HG03066 (cell line): ENCODE data around the gene DBP.

Experiments used
- ATAC-seq: cut with Tn5 transposase; IDR thresholded peaks from one replicate; pipeline ENCODE4 v1.9.1; 2021; ENCODE audit warnings: low read depth; ENCODE audit not compliant: unreplicated experiment

DBP gene

GRCh38 chr19:48614436-48615230 lies 22.5 kb downstream of the DBP start, which contains the start of gene FAM83E:
Gene FAM83E (minus strand): TSS chr19:48615076. CDS start chr19:48613372, 1,704 bp downstream.
- ATAC-seq, result no peak

GRCh38 chr19:48613852-48614435 lies 23.2 kb downstream of the DBP start:
- no peak for ATAC-seq

DNA sequence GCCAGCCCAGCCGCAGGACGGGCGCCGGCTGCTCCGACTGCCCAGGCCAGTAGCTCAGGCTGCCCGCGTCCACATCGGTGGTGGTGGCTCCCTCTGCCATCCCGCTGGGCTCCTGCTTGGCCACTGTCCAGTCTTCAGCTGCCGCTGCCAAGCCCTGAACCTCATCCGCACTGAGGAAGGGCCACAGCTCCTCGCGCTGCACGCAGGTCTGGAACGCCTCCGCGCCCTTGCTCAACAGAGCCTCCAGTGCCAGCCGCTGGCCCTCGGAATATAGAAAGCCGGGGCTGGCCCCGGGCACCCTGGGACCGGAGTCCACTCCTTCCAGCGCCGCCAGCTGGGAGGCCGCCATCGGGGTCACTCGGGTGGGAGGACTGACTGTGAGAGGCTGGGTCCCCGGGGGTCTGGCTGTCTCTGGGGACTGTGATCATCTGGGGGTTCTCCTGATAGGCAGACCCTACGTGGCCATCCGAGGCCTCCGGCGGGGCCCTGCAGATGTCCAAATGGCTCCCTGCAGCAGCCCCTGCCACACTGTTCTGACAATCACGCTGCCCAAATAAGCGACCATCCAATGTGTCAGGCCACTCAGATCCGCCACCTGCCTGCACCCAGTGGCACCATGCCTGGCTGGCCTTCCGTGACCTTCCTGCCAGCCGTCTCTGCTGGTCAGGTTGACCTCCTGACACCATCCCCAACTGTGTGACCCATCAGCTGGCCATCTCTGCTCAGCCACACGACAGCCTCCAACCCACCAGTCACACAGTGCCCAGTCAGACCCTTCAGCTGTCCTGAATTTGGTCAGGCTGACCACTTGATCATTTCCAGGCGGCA lies 23.9 kb downstream of the DBP start:
- no peak for ATAC-seq

DNA sequence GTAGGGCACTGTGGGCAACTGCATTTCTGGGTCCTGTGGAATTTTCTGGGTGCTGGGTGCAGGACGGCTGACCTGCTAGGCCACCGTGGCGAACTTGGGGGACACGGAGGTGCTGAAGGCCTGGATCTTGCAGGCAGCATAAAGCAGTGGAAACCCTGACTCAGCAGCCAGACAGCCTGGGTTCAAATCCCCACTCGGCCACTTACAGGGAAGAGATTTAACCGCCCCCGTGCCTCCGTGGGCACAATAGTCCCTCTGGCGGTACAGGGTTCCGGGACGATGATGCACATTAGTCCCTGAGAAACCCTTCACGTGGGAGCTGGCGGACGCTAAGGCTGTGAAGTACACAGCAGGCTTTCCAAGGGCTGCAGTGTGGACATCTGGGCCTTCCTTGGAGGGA lies 25.3 kb downstream of the DBP start:
- no peak for ATAC-seq

GRCh38 chr19:48609571-48610108 lies 27.5 kb downstream of the DBP start:
- no peak for ATAC-seq

DNA sequence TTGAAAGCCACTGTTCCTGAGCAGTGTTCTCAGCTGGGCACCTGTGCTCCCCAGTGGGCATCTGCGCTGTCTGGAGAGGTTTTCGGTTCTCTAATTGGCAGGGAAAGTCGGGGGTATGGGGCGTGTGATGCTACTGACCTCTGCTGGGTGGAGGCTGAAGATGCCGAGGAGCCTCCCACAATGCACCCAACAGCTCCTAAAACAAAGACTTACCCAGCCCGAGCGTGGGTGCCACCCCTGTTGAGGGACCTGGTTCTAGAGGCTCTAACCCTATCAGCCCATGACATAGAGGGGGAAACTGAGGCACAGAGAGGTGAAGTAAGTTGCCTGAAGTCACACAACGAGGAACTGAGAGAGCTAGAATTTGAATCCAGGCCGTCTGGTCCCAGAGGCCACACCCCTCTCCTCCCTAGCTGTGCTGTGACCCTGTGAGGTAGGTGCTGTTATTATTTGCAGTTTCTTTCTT lies 28.3 kb downstream of the DBP start:
- no peak for ATAC-seq

GRCh38 chr19:48607359-48607755 lies 29.8 kb downstream of the DBP start:
- no peak for ATAC-seq

DNA sequence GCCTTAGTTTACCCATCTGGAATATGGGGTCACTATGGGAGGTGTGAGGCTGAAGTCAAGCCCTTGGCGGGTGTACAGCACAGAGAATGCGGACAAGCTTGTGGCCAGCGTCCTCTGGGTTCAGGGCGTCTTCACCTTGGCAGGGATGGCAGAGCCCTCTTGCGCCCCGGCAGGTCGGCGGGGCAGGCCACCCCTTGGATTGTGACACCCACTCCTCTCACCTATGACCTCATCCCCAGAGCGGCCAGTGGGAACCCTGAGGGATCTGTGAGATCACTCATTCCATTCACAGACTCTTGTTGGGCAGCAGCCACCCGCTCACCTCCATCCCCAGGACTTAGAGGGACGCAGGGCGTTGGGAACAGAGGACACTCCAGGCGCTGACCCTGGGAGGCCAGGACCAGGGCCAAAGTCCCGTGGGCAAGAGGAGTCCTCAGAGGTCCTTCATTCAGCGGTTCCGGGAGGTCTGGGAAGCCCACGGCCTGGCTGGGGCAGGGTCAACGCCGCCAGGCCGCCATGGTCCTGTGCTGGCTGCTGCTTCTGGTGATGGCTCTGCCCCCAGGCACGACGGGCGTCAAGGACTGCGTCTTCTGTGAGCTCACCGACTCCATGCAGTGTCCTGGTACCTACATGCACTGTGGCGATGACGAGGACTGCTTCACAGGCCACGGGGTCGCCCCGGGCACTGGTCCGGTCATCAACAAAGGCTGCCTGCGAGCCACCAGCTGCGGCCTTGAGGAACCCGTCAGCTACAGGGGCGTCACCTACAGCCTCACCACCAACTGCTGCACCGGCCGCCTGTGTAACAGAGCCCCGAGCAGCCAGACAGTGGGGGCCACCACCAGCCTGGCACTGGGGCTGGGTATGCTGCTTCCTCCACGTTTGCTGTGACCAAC lies 30.5 kb downstream of the DBP start, which contains the start of gene SPACA4:
Gene SPACA4 (plus strand): TSS at position 280 of the 896 bp plus-strand sequence. CDS start 237 bp downstream, at position 517.
- no peak for ATAC-seq

- no peak for ATAC-seq
These were observed 33.3 kb downstream of the DBP start for GRCh38 chr19:48603850-48604249.

- ATAC-seq, result no peak
These were observed 33.7 kb downstream of the DBP start for GRCh38 chr19:48603449-48603848.

- no peak for ATAC-seq
These were observed 34.2 kb downstream of the DBP start for GRCh38 chr19:48603001-48603400.

- ATAC-seq, result no peak
These were observed 36.3 kb downstream of the DBP start for GRCh38 chr19:48600679-48601417.

- ATAC-seq, result no peak
These were observed 38.0 kb downstream of the DBP start for GRCh38 chr19:48598996-48599700.

DNA sequence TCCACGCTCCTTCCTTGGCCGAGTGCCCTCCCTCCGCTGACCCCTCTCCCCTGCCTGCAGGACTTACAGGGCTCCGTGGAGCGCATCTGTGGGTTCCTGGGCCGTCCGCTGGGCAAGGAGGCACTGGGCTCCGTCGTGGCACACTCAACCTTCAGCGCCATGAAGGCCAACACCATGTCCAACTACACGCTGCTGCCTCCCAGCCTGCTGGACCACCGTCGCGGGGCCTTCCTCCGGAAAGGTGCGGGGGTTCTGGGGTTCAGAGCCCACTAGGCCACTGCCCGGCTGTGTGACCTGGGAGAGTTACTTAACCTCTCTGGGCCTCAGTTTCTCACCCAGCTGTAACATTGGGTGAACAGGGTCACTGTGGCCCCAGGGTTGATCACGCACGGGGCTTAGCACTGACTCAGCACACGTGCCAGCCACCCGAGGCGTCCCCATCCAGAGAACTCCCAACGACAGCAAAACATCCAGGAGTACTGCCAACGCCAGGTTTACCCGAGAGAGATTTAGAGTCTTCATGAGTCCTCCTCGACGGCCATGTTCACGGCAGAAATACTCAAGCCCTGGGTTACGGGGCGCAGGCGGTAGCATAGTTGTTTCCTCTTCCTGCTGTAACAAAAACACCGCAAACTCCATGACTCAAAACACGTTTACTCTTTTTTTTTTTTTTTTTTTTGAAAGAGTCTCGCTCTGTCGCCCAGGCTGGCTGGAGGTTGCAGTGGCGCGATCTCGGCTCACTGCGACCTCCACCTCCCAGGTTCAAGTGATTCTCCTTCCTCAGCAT lies 40.3 kb downstream of the DBP start:
- no peak for ATAC-seq

DNA sequence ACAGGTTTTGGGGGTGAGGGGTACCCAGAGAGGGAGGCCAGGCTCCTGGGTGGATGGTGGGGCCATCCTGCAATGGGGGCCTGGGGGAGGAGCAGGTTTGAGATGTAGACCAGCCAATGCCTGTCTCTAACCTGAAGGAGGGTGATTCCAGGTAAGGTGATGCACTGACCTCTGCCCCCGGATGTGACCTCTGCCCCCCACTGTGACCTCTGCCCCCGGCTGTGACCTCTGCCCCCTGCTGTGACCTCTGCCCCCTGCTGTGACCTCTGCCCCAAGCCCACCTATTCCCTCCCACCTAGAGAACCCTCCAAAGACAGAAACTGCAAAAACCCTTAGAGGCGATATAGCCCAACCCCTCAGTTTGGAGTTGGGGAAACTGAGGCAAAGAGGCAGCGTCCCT lies 40.9 kb downstream of the DBP start:
- ATAC-seq, result no peak

DNA sequence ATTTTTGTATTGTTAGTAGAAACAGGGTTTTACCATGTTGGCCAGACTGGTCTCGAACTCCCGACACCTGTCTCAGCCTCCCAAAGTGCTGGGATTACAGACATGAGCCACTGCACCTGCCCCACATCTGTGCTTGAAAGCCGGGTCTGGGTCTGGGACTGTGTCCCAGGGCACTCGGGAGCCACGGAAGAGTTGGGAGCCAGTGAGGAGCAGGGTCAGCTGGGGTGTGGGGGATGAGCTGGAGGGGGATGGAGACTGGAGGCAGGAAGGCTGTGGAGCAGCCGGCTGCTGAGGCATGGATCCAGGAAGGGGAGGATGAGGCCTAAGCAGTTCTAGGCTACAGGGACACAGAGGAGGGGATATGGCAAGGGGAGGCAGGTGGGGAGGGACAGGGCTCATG lies 41.3 kb downstream of the DBP start:
- ATAC-seq, result no peak

- no peak for ATAC-seq
These were observed 42.0 kb downstream of the DBP start for GRCh38 chr19:48595171-48595570.

DNA sequence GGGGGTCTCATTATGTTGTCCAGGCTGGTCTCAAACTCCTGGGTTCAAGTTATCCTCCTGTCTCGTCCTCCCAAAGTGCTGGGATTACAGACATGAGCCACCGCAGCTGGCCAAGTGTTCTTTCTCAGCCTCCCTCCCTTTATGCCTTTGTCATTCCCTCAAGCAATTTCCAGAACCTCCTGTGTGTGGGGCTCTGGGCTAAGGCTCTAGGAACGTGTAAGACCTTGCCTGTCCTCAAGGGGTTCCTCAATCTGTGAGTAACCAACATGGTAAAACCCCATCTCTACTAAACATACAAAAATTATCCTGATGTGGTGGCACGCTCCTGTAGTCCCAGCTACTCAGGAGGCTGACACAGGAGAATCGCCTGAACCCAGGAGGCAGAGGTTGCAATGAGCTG lies 46.2 kb downstream of the DBP start:
- ATAC-seq, result no peak
